ENCODE results near the gene RASAL3. TPM values are rescaled to one million over a fixed set of nuclear protein-coding genes. Genes with fewer than 3 reads are reported as not detected.
"Not testable (repeated sequence)": the region's sequence is repeated elsewhere in the genome, so short reads cannot be mapped to it uniquely, and the experiment has no call there.

The RASAL3 gene
- total and polyA plus RNA-seq, 11 donors: 0.42 to 9.1 (median 0.99) TPM

GRCh38 chr19:15476325-15476724, 12.0 kb upstream of the RASAL3 start:
- Histone ChIP-seq H3K9me3 (no peaks in the 10 kb centered on the region), H3K27ac (no peak overlapping the region), H3K36me3 (no peaks in the 10 kb centered on the region), H3K4me1 (no peaks in the 10 kb centered on the region), H3K4me3 (no peak overlapping the region), H3K27me3 (peaks cover 0 to 12% (median 5%) of the 10 kb centered on the region in 9 donors)
- ATAC-seq (no peak), DNase-seq (no peak)
- TF ChIP-seq CTCF (IDR thresholded peaks at IDR 0.05) (no peak), POLR2A (IDR thresholded peaks at IDR 0.05) (no peak)
- intact Hi-C loops (cut with DNase I): loop anchor here in 1 of 10 donors (5.0 kb wide), 1 partner anchor 81 kb away; no protein-coding TSS in a partner anchor
- 69 to 76% (median 74%) methylated on average over 4 to 5 of the region's 5 CpGs for WGBS, 4 donors

- no peak for TF ChIP-seq POLR2A (IDR thresholded peaks at IDR 0.05)
- TF ChIP-seq CTCF (IDR thresholded peaks at IDR 0.05): no peak
- no peak overlapping the region for H3K4me3 ChIP-seq
- no peak overlapping the region for H3K27ac ChIP-seq
- ATAC-seq (no peak), DNase-seq (no peak)
- H3K27me3 ChIP-seq: peaks cover 0 to 20% (median 5%) of the 10 kb centered on the region in 9 donors
- intact Hi-C loops (cut with DNase I): loop anchor here in 1 of 10 donors (5.0 kb wide), 1 partner anchor 82 kb away; no protein-coding TSS in a partner anchor
- no peaks in the 10 kb centered on the region for H3K36me3 ChIP-seq
- WGBS, 4 donors: 85 to 97% (median 91%) methylated on average over 4 to 10 of the region's 10 CpGs
- no peaks in the 10 kb centered on the region for H3K4me1 ChIP-seq
- no peaks in the 10 kb centered on the region for H3K9me3 ChIP-seq
These were observed 11.3 kb upstream of the RASAL3 start for GRCh38 chr19:15475611-15476010.

GRCh38 chr19:15475169-15475568, 10.8 kb upstream of the RASAL3 start:
- ATAC-seq: no peak
- DNase-seq: no peak
- intact Hi-C loops (cut with DNase I): loop anchor here in 1 of 10 donors (5.0 kb wide), 1 partner anchor 82 kb away; no protein-coding TSS in a partner anchor

GRCh38 chr19:15473821-15474220, 9.5 kb upstream of the RASAL3 start:
- WGBS, 4 donors: 74 to 81% (median 77%) methylated on average over 4 of the region's 4 CpGs
- H3K36me3 ChIP-seq; intact Hi-C loops (cut with DNase I); H3K4me3 ChIP-seq; DNase-seq; H3K9me3 ChIP-seq; H3K27ac ChIP-seq; ATAC-seq: not testable (repeated sequence)
- peaks cover 0 to 12% (median 2%) of the 10 kb centered on the region in 12 donors for H3K4me1 ChIP-seq
- peaks cover 4 to 38% (median 14%) of the 10 kb centered on the region in 9 donors for H3K27me3 ChIP-seq

More at GRCh38 chr19:15475169-15475568, 10.8 kb upstream of the RASAL3 start:
- no peak overlapping the region for H3K4me3 ChIP-seq
- no peak for TF ChIP-seq POLR2A (IDR thresholded peaks at IDR 0.05)
- no peak for TF ChIP-seq CTCF (IDR thresholded peaks at IDR 0.05)
- no peak overlapping the region for H3K27ac ChIP-seq
- 79 to 85% (median 82%) methylated on average over 4 of the region's 4 CpGs for WGBS, 4 donors
- H3K27me3 ChIP-seq: peaks cover 0 to 24% (median 5%) of the 10 kb centered on the region in 9 donors
- no peaks in the 10 kb centered on the region for H3K36me3 ChIP-seq
- H3K4me1 ChIP-seq: peaks cover 0 to under 1% (median 0%) of the 10 kb centered on the region in 12 donors
- H3K9me3 ChIP-seq: no peaks in the 10 kb centered on the region

- WGBS, 4 donors: 45 to 56% (median 50%) methylated on average over 23 to 31 of the region's 31 CpGs
- Histone ChIP-seq H3K4me3 (no peak overlapping the region), H3K36me3 (no peaks in the 10 kb centered on the region), H3K4me1 (peaks cover 0 to 22% (median 2%) of the 10 kb centered on the region in 12 donors), H3K27me3 (peaks cover 4 to 54% (median 29%) of the 10 kb centered on the region in 9 donors), H3K9me3 (no peaks in the 10 kb centered on the region), H3K27ac (no peak overlapping the region)
- intact Hi-C loops (cut with DNase I): no loop called here
- no peak for DNase-seq
- TF ChIP-seq CTCF (IDR thresholded peaks at IDR 0.05): no peak
- TF ChIP-seq POLR2A (IDR thresholded peaks at IDR 0.05): no peak
- no peak for ATAC-seq
These were observed 7.3 kb upstream of the RASAL3 start for GRCh38 chr19:15471639-15472101.

Data from heart left ventricle (tissue), 16 donors.